Neural cell (in vitro differentiated cells): ENCODE data around the gene GLT8D2.

Experiments used
- CTCF ChIP-seq: fragments of 450-650 bp; IDR thresholded peaks from 2 replicates; pipeline ENCODE4 v1.5.1; 2014; ENCODE audit warnings: antibody characterized with exemption, mild to moderate bottlenecking, moderate library complexity; ENCODE audit not compliant: poor library complexity, severe bottlenecking
- EP300 ChIP-seq: fragments of 450-650 bp; conservative IDR thresholded peaks from 2 replicates; pipeline ENCODE4 v1.6.1; 2014; ENCODE audit warnings: antibody characterized with exemption, mild to moderate bottlenecking, moderate library complexity; ENCODE audit not compliant: poor library complexity, severe bottlenecking
- EZH2 ChIP-seq: fragments of 200-600, 300-800 bp; shearing (Covaris generic), sonication (generic); IDR thresholded peaks from 2 replicates; pipeline ENCODE4 v1.6.1; 2014; ENCODE audit warnings: antibody characterized with exemption, low read length, borderline replicate concordance, mild to moderate bottlenecking; ENCODE audit not compliant: insufficient read depth, poor library complexity, severe bottlenecking
- MXI1 ChIP-seq: fragments of 450-650 bp; conservative IDR thresholded peaks from 2 replicates; pipeline ENCODE4 v1.6.1; 2014; ENCODE audit warnings: antibody characterized with exemption, mild to moderate bottlenecking; ENCODE audit not compliant: poor library complexity, severe bottlenecking
- POLR2AphosphoS5 ChIP-seq: IDR thresholded peaks from 2 replicates; pipeline ENCODE4 v1.6.1; 2012
- RAD21 ChIP-seq: fragments of 450-650 bp; conservative IDR thresholded peaks from 2 replicates; pipeline ENCODE4 v1.6.1; 2014; ENCODE audit warnings: antibody characterized with exemption, mild to moderate bottlenecking, moderate library complexity
- SMC3 ChIP-seq: fragments of 450-650 bp; conservative IDR thresholded peaks from 2 replicates; pipeline ENCODE4 v1.6.1; 2014; ENCODE audit warnings: antibody characterized with exemption, mild to moderate bottlenecking, moderate library complexity; ENCODE audit not compliant: poor library complexity
- TAF1 ChIP-seq: IDR thresholded peaks from 2 replicates; pipeline ENCODE4 v1.6.1; 2012; ENCODE audit warnings: low read depth
- TF ChIP-seq, protein P1 (sequence below): IDR thresholded peaks from 2 replicates; pipeline ENCODE4 v1.6.1; 2012; ENCODE audit warnings: borderline replicate concordance

- TF ChIP-seq CTCF (no peak), EP300 (no peak), POLR2AphosphoS5 (no peak), RAD21 (no peak), MXI1 (no peak), TAF1 (no peak), EZH2 (no peak), SMC3 (no peak)
- TF ChIP-seq, protein P1, sequence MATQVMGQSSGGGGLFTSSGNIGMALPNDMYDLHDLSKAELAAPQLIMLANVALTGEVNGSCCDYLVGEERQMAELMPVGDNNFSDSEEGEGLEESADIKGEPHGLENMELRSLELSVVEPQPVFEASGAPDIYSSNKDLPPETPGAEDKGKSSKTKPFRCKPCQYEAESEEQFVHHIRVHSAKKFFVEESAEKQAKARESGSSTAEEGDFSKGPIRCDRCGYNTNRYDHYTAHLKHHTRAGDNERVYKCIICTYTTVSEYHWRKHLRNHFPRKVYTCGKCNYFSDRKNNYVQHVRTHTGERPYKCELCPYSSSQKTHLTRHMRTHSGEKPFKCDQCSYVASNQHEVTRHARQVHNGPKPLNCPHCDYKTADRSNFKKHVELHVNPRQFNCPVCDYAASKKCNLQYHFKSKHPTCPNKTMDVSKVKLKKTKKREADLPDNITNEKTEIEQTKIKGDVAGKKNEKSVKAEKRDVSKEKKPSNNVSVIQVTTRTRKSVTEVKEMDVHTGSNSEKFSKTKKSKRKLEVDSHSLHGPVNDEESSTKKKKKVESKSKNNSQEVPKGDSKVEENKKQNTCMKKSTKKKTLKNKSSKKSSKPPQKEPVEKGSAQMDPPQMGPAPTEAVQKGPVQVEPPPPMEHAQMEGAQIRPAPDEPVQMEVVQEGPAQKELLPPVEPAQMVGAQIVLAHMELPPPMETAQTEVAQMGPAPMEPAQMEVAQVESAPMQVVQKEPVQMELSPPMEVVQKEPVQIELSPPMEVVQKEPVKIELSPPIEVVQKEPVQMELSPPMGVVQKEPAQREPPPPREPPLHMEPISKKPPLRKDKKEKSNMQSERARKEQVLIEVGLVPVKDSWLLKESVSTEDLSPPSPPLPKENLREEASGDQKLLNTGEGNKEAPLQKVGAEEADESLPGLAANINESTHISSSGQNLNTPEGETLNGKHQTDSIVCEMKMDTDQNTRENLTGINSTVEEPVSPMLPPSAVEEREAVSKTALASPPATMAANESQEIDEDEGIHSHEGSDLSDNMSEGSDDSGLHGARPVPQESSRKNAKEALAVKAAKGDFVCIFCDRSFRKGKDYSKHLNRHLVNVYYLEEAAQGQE, result no peak
Observed at GRCh38 chr12:104010121-104010520, 39.9 kb downstream of the GLT8D2 start.
